KMS-11 (cell line): ENCODE measurements around the gene TNFRSF11A.

Source experiments
- H2AFZ ChIP-seq: fragments of 200-600 bp; sonication (generic); 2 replicates; pipeline ENCODE4 v1.6.1; 2016; ENCODE audit warnings: antibody characterized with exemption, mixed run types, low read depth
- H3K27ac ChIP-seq: fragments of 200-600 bp; sonication (generic); 2 replicates; pipeline ENCODE4 v1.6.1; 2016; ENCODE audit warnings: mild to moderate bottlenecking, mixed run types
- H3K27me3 ChIP-seq: fragments of 200-600 bp; sonication (generic); 2 replicates; pipeline ENCODE4 v1.6.1; 2017; ENCODE audit warnings: mild to moderate bottlenecking, low read depth, mixed run types, moderate library complexity; ENCODE audit not compliant: insufficient read depth
- H3K36me3 ChIP-seq: fragments of 200-600 bp; sonication (generic); 2 replicates; pipeline ENCODE4 v1.6.1; 2017; ENCODE audit warnings: mild to moderate bottlenecking, mixed run types; ENCODE audit not compliant: insufficient read depth
- H3K4me1 ChIP-seq: fragments of 200-600 bp; sonication (generic); 2 replicates; pipeline ENCODE4 v1.6.1; 2016; ENCODE audit warnings: mild to moderate bottlenecking, low read depth, mixed run types; ENCODE audit not compliant: poor library complexity, severe bottlenecking
- H3K4me2 ChIP-seq: fragments of 200-600 bp; sonication (generic); 2 replicates; pipeline ENCODE4 v1.7.0; 2016; ENCODE audit warnings: mild to moderate bottlenecking, mixed run types
- H3K4me3 ChIP-seq: fragments of 200-600 bp; sonication (generic); IDR thresholded peaks from 2 replicates; pipeline ENCODE4 v1.6.1; 2017; ENCODE audit warnings: low read depth, low read length, mixed read lengths; ENCODE audit not compliant: insufficient read depth
- H3K79me2 ChIP-seq: fragments of 200-600 bp; sonication (generic); 2 replicates; pipeline ENCODE4 v1.6.1; 2016; ENCODE audit warnings: low read depth, mixed run types; ENCODE audit not compliant: insufficient read depth
- H3K9ac ChIP-seq: fragments of 200-600 bp; sonication (generic); 2 replicates; pipeline ENCODE4 v1.6.1; 2016; ENCODE audit warnings: mild to moderate bottlenecking, mixed run types
- H4K20me1 ChIP-seq: fragments of 200-600 bp; sonication (generic); 2 replicates; pipeline ENCODE4 v1.6.1; 2016; ENCODE audit warnings: mild to moderate bottlenecking, mixed run types; ENCODE audit not compliant: insufficient read depth
- CTCF ChIP-seq: fragments of 200-600 bp; sonication (generic); conservative IDR thresholded peaks from 2 replicates; pipeline ENCODE4 v1.6.1; 2017; ENCODE audit warnings: low read depth, mild to moderate bottlenecking, antibody characterized with exemption, low read length, moderate library complexity, mixed read lengths

TNFRSF11A gene

DNA sequence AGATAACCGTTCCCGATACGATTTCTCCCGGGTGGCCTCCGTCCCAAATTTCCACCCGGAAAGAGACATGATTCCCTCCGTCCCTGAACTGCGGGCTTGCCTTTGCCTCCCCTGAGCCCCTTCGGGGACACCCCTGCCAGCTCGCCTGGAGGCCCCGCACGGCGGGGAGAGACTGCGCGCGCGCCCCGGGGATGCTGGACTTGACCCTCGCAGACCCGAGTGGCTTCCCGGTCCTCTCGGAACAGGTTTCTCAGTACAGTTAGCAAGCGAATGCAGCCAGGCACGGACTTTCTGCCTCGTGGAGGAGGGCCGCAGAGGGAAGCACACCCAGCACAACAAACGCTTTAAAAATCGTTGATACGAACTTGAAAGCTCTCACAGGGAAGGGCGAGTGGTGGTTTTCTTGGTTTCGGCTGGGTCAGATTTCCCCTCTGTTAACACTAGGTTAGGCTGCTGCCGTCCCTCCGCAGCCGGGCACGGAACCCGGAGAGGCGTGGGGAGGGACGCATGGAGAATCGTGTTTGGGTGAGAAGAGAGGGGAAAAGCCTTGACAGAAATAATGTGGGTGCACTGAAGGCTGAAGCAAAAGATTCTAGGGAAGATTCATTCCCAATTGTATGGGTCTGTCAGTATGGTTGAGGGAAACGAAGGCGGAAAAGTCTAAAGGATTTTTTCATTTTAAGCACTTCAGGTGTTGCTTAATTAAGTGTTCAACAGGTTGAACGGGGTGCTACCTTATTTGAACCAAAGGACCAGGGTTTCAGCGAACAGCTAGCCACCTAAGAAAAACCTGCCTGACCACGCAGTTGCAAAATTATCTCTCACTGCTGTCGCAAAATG lies 916 bp downstream of the TNFRSF11A start:
- H3K27me3 ChIP-seq = peaks cover 17% of the 10 kb centered on the region; the same call in 1 of the 2 replicates
- peak overlapping the region; percentile 90 for H3K4me2 ChIP-seq
- peak overlapping the region; percentile 93 for H2AFZ ChIP-seq
- H3K79me2 ChIP-seq = no peaks in the 10 kb centered on the region
- H3K9ac ChIP-seq = peak overlapping the region; percentile 31; the same call in 1 of the 2 replicates
- no peaks in the 10 kb centered on the region for H3K36me3 ChIP-seq
- no peak overlapping the region for H3K27ac ChIP-seq
- H4K20me1 ChIP-seq = no peaks in the 10 kb centered on the region
- no peak for TF ChIP-seq CTCF
- H3K4me3 ChIP-seq = no peak overlapping the region
- H3K4me1 ChIP-seq = peaks cover 24% of the 10 kb centered on the region

- peak overlapping the region; percentile 90 for H3K4me2 ChIP-seq
- H3K9ac ChIP-seq = no peak overlapping the region
- no peak overlapping the region for H3K27ac ChIP-seq
- no peak for TF ChIP-seq CTCF
- no peak overlapping the region for H3K4me3 ChIP-seq
- peaks cover 17% of the 10 kb centered on the region; the same call in 1 of the 2 replicates for H3K27me3 ChIP-seq
- peak overlapping the region; percentile 93; the same call in 1 of the 2 replicates for H2AFZ ChIP-seq
- no peaks in the 10 kb centered on the region for H3K36me3 ChIP-seq
- H3K4me1 ChIP-seq = peaks cover 32% of the 10 kb centered on the region
- no peaks in the 10 kb centered on the region for H4K20me1 ChIP-seq
- no peaks in the 10 kb centered on the region for H3K79me2 ChIP-seq
These were observed 1.7 kb downstream of the TNFRSF11A start for GRCh38 chr18:62326646-62327348.

DNA sequence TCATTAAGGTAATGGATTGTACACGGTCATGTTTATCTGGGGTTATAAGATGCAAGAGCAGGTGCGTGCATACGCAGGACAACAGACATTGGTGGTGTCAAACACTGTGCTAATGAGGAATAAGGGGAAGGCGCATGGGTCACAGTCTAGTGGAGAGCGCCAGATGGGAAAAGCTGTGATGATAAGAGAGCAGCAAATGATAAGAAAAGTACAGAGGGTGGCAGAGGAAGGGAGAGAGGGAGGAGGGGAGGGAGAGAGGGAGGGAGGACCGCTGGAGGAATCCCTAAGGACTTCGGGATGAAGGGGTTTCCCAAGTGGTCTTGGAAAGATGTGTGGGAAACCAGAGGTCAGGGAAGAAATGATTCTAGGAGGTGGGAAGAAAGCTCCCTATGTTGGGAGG lies 2.9 kb downstream of the TNFRSF11A start:
- Histone ChIP-seq H3K4me2 (no peak overlapping the region), H3K27ac (no peak overlapping the region), H3K4me3 (no peak overlapping the region), H3K4me1 (peaks cover 34% of the 10 kb centered on the region), H4K20me1 (no peaks in the 10 kb centered on the region), H3K36me3 (no peaks in the 10 kb centered on the region), H3K9ac (no peak overlapping the region), H2AFZ (no peak overlapping the region), H3K79me2 (no peaks in the 10 kb centered on the region), H3K27me3 (peaks cover 17% of the 10 kb centered on the region; the same call in 1 of the 2 replicates)
- TF ChIP-seq CTCF = no peak

- Histone ChIP-seq H3K4me3 (no peak overlapping the region), H3K36me3 (no peaks in the 10 kb centered on the region), H3K27me3 (peaks cover 17% of the 10 kb centered on the region; the same call in 1 of the 2 replicates), H3K79me2 (no peaks in the 10 kb centered on the region), H3K4me2 (no peak overlapping the region), H2AFZ (no peak overlapping the region), H3K9ac (no peak overlapping the region), H4K20me1 (no peaks in the 10 kb centered on the region), H3K4me1 (peaks cover 34% of the 10 kb centered on the region), H3K27ac (no peak overlapping the region)
- no peak for TF ChIP-seq CTCF
These were observed 3.7 kb downstream of the TNFRSF11A start for GRCh38 chr18:62328586-62329525.
